DMS153 (cell line): Measurements from ENCODE around the gene AATF.

Experiments
- DNase-seq: peaks from one replicate; lab custom pipeline; 2025; lab: John Stamatoyannopoulos, UW

Gene AATF, protein sequence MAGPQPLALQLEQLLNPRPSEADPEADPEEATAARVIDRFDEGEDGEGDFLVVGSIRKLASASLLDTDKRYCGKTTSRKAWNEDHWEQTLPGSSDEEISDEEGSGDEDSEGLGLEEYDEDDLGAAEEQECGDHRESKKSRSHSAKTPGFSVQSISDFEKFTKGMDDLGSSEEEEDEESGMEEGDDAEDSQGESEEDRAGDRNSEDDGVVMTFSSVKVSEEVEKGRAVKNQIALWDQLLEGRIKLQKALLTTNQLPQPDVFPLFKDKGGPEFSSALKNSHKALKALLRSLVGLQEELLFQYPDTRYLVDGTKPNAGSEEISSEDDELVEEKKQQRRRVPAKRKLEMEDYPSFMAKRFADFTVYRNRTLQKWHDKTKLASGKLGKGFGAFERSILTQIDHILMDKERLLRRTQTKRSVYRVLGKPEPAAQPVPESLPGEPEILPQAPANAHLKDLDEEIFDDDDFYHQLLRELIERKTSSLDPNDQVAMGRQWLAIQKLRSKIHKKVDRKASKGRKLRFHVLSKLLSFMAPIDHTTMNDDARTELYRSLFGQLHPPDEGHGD

DNA sequence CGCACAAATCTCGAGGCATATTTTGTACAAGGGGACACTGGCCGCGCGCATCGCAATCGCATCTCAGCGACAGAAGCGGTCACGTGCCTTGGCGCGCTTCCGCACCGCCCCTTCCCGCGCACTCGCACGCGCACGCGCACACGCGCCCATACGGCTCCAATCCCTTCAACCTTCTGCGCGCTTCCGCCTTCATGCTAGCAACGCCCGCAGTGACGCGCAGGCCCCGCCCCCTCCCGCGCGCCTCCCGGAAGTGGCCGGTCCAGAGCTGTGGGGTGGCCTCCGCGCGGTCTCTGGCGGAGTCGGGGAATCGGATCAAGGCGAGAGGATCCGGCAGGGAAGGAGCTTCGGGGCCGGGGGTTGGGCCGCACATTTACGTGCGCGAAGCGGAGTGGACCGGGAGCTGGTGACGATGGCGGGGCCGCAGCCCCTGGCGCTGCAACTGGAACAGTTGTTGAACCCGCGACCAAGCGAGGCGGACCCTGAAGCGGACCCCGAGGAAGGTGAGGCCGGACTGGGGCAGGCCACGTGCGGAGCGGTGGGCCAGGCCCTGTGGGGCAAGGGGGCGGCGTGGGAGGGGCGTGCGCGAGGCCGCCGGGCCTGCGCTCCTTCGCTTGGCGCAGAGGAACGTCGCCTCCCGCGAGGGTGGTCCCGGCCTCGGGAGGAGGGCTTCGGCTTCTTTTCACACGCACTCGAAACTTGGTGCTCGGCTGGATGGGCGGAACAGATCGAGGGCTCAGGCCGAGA, at the start of gene AATF:
Gene AATF, plus strand, starts transcription at position 238 of the 744 bp plus-strand sequence. Its CDS starts 172 bp downstream, at position 410.
- DNase-seq: peak; percentile 92

DNA sequence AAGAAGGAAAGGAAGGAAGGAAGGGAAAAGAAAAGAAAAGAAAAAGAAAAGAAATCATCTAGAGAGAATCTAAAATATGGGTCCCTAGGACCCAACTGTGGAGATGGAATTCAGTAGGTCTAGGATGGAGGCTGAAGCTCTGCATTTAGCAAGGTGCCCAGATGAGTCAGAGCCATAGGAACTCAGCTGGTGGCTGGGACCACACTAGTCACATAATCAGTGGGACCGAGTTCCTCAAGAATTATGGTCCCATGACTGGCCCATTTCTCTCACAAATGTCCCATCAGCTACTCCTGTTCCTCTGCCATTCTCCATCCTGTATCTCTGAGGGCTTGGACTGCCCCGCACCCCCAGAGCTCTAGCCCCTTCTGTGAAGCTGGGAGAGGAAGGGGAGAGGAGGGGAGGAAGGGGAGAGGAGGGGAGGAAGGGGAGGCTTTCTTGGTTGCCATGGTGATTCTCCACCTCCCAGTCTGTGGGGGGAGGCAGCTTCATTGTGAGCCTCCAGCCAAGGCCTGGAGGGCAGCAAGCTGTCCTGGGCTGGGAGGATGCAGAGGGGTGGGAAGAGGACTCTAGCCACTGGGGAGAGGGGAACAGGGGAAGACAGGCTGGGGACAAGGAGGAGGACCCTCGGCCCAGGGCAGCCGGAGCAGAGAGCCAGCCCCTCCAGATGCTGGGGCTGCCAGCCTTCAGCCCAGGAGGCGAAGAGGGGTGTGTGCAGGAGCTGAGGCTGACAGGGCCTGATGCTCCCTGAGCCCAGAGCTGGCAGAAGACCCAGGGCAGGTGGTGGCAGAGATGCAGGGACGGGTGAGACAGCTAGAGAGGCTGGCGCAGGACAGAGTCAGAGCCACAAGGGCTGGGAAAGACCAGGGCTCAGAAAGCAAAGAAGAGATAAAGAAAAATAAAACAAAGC, 49.2 kb upstream of the AATF start:
- no peak for DNase-seq

- DNase-seq: no peak
Measured at GRCh38 chr17:36900160-36900512, 48.6 kb upstream of the AATF start.

DNA sequence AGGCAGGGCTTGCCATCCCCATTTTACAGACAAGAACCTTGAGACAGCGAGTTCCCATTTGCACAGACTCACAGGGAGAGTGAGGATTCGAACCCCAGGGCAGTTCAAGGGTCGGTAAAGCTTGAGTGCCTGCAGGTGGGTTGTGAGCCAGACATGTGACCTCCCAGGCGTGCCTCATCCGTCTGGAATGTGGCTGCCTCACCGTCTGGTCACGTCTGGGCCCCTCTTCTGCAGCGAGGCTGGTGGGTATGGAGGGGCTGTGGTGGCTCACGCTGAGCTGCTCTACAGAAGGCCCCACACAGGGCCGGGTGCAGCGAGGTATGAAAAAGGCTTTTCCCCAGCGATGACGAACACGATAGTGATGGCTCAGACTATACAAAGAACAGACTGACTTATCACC, 47.2 kb upstream of the AATF start:
- no peak for DNase-seq

- no peak for DNase-seq
Measured at GRCh38 chr17:36907407-36907806, 41.3 kb upstream of the AATF start.

DNA sequence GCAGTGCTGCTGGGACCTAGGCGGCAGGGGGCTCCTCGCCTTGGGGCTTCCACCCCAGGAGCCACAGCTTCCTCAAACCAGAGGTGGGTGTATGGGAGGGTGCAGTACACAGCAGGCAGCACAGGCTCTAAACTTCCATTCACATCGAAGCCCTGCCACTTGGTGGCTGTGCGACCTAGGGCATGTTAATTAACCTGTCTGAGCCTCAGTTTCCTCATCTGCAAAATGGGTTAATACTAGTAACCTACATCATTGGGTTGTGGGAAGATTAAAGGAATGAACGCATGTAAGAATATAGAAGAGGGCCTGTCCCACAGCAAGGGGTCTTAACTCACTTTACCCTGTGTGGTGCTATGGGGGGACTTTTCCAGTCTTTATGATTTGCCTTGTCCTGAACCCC, 38.2 kb upstream of the AATF start:
- DNase-seq: no peak

- DNase-seq: no peak
Measured at GRCh38 chr17:36911001-36911400, 37.8 kb upstream of the AATF start.

GRCh38 chr17:36913132-36913531, 35.6 kb upstream of the AATF start:
- no peak for DNase-seq

GRCh38 chr17:36918211-36918691, 30.5 kb upstream of the AATF start:
- no peak for DNase-seq

DNA sequence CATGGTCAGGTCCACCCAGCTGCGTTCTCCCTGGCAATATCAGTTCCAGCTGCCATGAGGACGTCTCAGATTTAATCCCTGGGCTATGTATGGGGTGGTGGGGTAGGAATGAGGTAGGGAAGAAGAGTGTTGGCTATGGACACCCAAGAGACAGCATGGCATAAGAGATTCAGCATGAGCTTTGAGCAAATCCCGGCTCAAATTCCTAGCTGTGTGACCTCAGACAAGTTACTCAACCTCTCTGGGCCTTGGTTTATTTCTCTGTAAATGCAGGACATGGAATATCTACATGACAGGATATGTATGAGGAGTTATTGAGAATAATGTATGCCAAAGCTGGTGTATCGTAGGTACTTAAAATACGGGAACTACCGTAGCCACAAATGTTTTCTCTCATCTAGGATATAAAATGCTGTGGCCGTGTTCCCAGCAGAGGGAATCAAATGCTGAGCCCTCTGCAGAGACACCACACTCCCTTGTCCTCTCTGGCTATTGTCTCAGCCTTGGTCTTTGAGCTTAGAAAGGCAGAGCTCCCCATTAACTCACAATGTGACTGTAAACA, 29.3 kb upstream of the AATF start:
- DNase-seq: no peak

- no peak for DNase-seq
Measured at GRCh38 chr17:36920032-36921005, 28.4 kb upstream of the AATF start.

DNA sequence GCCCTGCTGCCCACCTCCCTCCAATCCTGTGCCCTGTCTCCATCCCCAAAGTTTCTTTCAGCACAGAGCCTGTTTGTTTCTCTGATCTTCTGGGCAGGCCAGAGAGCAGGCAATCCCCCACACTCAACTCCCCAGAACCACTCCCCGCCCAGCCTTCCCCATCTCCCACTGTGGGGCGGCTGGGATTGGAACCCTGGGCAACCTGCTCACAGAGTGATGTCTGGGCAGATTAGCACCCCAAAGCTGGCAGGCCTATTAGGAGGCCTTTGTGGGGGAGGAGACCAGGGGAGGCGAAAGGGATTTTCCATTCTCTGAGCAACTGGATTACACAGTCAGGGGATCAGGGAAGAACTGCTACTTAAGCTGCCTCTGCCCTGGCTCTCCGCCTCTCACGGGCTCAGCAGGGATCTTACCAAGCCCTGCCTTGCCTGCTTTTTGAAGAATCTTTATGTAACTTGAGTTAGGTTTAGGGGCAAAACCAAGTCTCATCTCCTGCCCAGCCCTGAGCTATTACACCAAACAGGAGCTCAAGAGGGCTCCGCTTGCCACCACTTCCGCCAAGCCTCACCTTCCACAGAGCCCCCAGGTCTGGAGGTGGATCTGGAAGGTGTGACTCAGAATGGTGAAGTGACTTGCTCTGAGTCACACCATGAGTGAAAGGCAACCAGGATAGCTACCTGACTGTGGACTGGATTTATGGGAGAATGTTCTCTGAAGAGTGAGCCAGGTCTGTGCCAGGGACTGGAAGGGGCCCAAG, 27.5 kb upstream of the AATF start:
- no peak for DNase-seq

DNA sequence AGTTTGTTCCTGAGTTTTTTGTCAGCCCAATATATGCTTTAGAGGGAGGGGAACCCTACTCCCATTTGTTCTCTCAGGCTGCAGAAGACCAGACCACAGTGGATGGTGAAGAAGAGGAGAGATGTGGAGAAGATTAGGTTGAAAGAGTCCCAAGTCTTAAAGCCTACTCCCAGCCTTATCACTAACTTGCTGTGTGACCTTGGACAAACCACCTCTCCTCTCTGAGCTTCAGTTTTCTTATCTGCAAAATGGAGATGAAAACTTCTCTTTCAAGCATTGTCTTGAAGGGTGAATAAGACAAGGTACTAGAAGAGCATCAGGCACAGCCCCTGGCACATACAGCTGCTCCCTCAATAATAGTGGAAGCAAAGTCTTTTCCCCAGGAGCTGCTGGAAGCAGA, 26.6 kb upstream of the AATF start:
- no peak for DNase-seq

DNA sequence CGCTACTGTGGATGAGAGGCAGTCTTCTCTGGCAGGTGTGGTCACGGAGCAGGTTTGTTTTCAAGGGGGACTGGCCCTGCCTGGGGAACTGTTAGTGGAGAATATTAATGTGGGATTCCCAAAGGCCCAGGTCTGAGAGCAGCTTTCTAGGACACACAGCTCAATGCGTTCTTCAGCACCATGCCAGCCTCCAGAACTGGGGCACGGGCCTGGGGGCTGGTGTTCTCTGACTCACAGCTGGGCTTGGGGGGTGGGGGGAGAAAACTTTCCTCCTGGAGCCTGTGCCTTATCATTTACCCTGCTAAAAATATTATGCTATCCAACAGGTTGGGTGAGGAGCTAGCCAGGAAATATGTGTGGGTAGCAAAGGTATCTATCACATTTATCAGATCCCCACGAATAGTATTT, 24.9 kb upstream of the AATF start:
- no peak for DNase-seq

- DNase-seq: no peak
Measured at GRCh38 chr17:36926226-36926625, 22.5 kb upstream of the AATF start.

- no peak for DNase-seq
Measured at GRCh38 chr17:36926701-36927100, 22.1 kb upstream of the AATF start.

- no peak for DNase-seq
Measured at GRCh38 chr17:36928471-36929345, 20.0 kb upstream of the AATF start.

GRCh38 chr17:36929851-36930582, 18.7 kb upstream of the AATF start:
- no peak for DNase-seq
